ENCODE results near the gene ZBTB9. TPM values are rescaled to one million over a fixed set of nuclear protein-coding genes. Genes with fewer than 3 reads are reported as not detected.
A peak's percentile ranks its signal among the peaks of the same experiment; 100 is the strongest.

Gene ZBTB9
- total RNA-seq, 1 experiment from 2014 or later: 14.2 TPM

DNA sequence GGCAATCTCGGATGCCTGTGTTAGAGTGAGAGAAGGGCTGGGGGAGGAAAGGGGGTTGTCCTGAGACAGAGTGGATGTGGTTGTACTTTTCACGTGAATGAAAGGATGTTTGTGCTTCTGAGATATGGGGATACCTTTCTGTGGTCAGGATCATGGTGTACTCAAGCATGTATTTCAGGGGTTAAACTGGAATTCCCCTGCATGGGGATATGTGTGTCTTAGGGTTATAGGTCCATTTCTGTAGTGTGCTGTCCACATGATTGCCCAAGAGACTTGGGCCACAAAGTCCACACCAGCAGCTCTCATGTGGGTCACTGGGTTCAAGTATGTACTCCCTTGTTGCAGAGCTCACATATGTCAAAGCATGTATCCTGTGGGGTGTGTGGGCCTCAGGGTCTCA, 24.0 kb upstream of the ZBTB9 start:
- Histone ChIP-seq H3K9me2 (ENCODE audit: insufficient read depth) (no peaks in the 10 kb centered on the region), H3K9ac (ENCODE audit: low read length) (no peak overlapping the region), H4K20me1 (ENCODE audit: insufficient read depth) (no peaks in the 10 kb centered on the region), H2AFZ (ENCODE audit: low read depth, low read length, poor library complexity, severe bottlenecking) (no peak overlapping the region), H3K4me3 (replicated peaks in 1 of 2; ENCODE audit: low read depth in 1 of 2, low read length in 2 of 2) (no peak overlapping the region), H3K4me1 (ENCODE audit: control insufficient read depth in 1 of 2, insufficient read depth in 2 of 2, low read length in 2 of 2) (peaks cover 29 to 76% of the 10 kb centered on the region in 2 experiments), H3K79me2 (ENCODE audit: insufficient read depth, low read length) (no peaks in the 10 kb centered on the region), H3K27me3 (ENCODE audit: insufficient read depth, low read length) (no peaks in the 10 kb centered on the region), H3K36me3 (ENCODE audit: control insufficient read depth in 1 of 2, insufficient read depth in 2 of 2, low read length in 2 of 2) (no peaks in the 10 kb centered on the region), H3K4me2 (ENCODE audit: low read length) (peak overlapping the region; percentile 75), H3K9me3 (ENCODE audit: control insufficient read depth in 1 of 2, insufficient read depth in 1 of 2, low read depth in 1 of 2, low read length in 2 of 2) (no peaks in the 10 kb centered on the region), H3K27ac (ENCODE audit: low read depth, low read length) (no peak overlapping the region)
- no peak for TF ChIP-seq CTCF (IDR thresholded peaks at IDR 0.05 in 2 of 3, conservative IDR thresholded peaks at IDR 0.05 in 1 of 3; ENCODE audit: borderline replicate concordance in 1 of 3, insufficient read depth in 1 of 3, low read depth in 2 of 3, low read length in 2 of 3)
- no peak for TF ChIP-seq SIN3A (IDR thresholded peaks at IDR 0.05; ENCODE audit: low read depth)
- no peak for TF ChIP-seq POLR2A (IDR thresholded peaks at IDR 0.05; ENCODE audit: borderline replicate concordance, extremely low read depth, insufficient read depth, insufficient read length)
- no peak for TF ChIP-seq POLR2AphosphoS5 (IDR thresholded peaks at IDR 0.05; ENCODE audit: low read depth, low read length)
- no peak for TF ChIP-seq CBX3 (IDR thresholded peaks at IDR 0.05; ENCODE audit: low read depth)
- TF ChIP-seq RAD21 (IDR thresholded peaks at IDR 0.05; ENCODE audit: low read depth): no peak
- no peak for TF ChIP-seq EZH2phosphoT487 (IDR thresholded peaks at IDR 0.05; ENCODE audit: borderline replicate concordance)
- no peak for TF ChIP-seq SP1 (IDR thresholded peaks at IDR 0.05; ENCODE audit: low read depth)
- TF ChIP-seq TCF7L2 (IDR thresholded peaks at IDR 0.05; ENCODE audit: borderline replicate concordance, extremely low read depth, insufficient read depth, insufficient read length): no peak
- TF ChIP-seq CEBPB (IDR thresholded peaks at IDR 0.05; ENCODE audit: low read depth): no peak
- no peak for TF ChIP-seq FOSL1 (IDR thresholded peaks at IDR 0.05; ENCODE audit: low read depth)
- TF ChIP-seq ZFX (IDR thresholded peaks at IDR 0.05): no peak
- TF ChIP-seq YY1 (IDR thresholded peaks at IDR 0.05; ENCODE audit: extremely low read depth, insufficient replicate concordance, low read depth, low read length): no peak
- TF ChIP-seq JUND (IDR thresholded peaks at IDR 0.05): no peak
- TF ChIP-seq ATF3 (IDR thresholded peaks at IDR 0.05): no peak
- TF ChIP-seq EZH2 (IDR thresholded peaks at IDR 0.05): no peak
- TF ChIP-seq, protein P1, sequence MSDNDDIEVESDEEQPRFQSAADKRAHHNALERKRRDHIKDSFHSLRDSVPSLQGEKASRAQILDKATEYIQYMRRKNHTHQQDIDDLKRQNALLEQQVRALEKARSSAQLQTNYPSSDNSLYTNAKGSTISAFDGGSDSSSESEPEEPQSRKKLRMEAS (IDR thresholded peaks at IDR 0.05): no peak
- no TSS peak for BruUV-seq (replicated peaks)
- intact Hi-C loops (cut with micrococcal nuclease): no loop called here
- RAD21 ChIA-PET (ENCODE audit: low non-redundant PET in 1 of 2, low total read pairs in 2 of 2, uncharacterized antibody in 2 of 2, unreplicated experiment in 2 of 2): no interaction called here
- POLR2A ChIA-PET: interaction anchor here (0.9 to 1.5 kb wide), 4 partner anchors 9 to 161 kb away, joined by 3 to 7 read pairs (median 4); partner anchors contain the start of gene ZBTB9
- CTCF ChIA-PET: interaction anchor here (1.2 kb wide), 2 partner anchors 10 to 12 kb away, joined by 3 to 4 read pairs; partner anchors contain the start of gene CUTA
- DNase-seq (ENCODE audit: low read depth, low spot score) (no peak), ATAC-seq (no peak)

All from HCT116 (cell line).